Suppressor macrophage treated with lipopolysaccharide for 1 hour (primary cell): ENCODE results near the gene MIF4GD.

Source experiments
- DNase-seq, 3 donors: peaks; one replicate each; pipeline ENCODE4 v3.0.0-alpha.2; 2020 to 2022

MIF4GD gene

GRCh38 chr17:75231741-75232464 lies 39.1 kb downstream of the MIF4GD start:
- no peak for DNase-seq

DNA sequence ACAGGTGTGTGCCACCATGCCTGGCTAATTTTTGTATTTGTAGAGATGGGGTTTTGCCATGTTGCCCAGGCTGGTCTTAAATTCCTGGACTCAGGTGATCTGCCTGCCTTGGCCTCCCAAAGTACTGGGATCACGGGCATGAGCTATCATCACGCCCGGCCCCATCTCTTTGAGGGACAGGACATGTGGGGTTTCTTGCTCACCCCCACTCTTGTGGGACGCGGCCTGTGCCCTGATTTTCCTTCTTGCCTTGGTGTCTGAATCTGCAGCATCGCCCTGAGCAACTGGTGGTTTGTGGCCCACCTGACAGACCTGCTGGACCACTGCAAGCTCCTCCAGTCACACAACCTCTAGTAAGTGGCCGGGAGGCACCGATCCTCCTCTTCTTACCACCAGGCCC lies 40.0 kb downstream of the MIF4GD start:
- no peak for DNase-seq

DNA sequence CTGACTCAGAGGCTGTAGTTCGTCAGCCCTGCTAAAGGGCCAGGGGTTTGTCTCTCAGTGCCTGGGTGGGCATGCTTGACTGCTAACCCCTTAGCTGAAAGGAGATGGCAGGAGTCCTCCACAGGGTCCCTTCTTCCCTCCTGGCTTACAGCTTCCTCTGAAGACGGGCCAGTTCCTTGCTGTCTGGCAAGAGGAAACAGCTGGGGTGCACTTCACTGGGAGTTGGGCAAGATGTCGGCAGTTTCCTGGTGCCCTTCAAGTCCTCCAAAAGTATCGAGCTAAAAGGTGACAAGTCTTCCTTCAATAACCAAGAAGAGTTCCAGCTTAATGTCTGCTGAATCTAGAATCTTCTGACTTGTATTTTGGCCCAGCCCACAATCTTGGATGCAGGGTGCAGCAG lies 42.2 kb downstream of the MIF4GD start:
- peak; percentile 49 to 64 (median 51) for DNase-seq

DNA sequence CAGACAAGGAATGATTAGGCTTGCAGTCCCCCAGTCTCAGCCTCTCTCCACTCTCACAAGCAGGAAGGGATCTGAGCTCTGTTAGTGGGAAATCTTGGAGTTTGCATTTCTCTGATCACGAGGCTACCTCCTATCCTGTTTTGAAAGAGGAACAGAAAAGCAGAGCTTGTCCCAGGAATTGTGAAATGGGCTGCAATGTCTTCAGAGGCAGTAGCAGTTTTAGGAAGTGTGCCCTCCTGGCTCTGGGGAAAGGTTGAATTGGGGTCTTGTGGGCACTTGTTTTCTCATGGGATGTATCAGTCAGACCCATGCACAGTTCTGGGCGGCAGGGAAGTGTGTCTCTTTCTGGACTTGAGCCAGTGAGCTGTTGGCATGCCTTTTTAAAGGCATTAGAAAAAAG lies 42.7 kb downstream of the MIF4GD start:
- DNase-seq, result peak; percentile 85 to 92 (median 90)

DNA sequence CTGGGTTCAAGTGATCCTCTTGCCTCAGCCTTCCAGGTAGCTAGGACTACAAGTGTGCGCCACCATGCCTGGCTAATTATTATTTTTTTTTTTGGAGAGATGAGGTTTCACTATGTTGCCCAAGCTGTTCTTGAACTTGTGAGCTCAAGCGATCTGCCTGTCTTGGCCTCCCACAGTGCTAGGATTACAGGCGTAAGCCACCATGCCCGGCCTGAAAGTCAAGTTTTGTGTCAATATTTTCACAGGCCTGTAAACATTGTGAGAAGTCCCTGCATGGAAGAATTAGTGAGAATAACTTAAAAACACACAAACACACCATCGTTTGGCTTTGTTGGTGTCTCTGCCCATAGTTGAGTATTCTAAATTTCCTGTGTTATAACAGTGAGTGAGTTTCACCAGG lies 43.3 kb downstream of the MIF4GD start:
- no peak for DNase-seq

- no peak for DNase-seq
Measured at GRCh38 chr17:75225016-75225415, 46.0 kb downstream of the MIF4GD start.

DNA sequence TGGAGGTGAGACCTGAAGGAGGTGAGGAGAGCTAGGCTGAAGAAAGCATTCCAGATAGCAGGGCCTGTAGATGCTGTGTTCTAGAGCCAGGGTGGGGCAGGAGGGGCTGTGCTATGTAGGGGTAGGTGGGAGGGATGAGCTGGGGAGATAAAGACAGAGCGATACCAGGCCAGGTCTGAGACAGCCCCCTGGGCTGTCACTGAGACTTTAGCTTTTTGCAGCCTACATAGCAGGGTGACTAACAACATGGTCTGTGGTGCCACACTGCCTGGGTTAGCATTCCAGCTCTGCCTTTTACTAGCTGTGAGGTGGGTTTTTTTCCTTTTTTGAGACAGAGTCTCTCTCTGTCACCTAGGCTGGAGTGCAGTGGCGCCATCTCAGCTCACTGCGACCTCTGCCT lies 51.2 kb downstream of the MIF4GD start:
- no peak for DNase-seq

- no peak for DNase-seq
Measured at GRCh38 chr17:75218131-75218530, 52.9 kb downstream of the MIF4GD start.
